Muscle layer of colon (tissue), 2 donors: Measurements from ENCODE around the gene LINGO1.

Source experiments
- H3K27ac ChIP-seq: one replicate; pipeline ENCODE4 v1.7.0; 2013; ENCODE audit warnings: low read depth, mild to moderate bottlenecking, low read length, moderate library complexity
- H3K27me3 ChIP-seq, 2 donors: one replicate each; pipeline ENCODE4 v1.7.0; 2013; ENCODE audit warnings: low read length in 2 of 2, mild to moderate bottlenecking in 2 of 2; ENCODE audit not compliant: insufficient read depth in 2 of 2, control insufficient read depth in 1 of 2
- H3K36me3 ChIP-seq: one replicate; pipeline ENCODE4 v1.7.0; 2013; ENCODE audit warnings: mild to moderate bottlenecking, low read length; ENCODE audit not compliant: insufficient read depth
- H3K4me1 ChIP-seq: one replicate; pipeline ENCODE4 v1.7.0; 2013; ENCODE audit warnings: mild to moderate bottlenecking, low read length; ENCODE audit not compliant: insufficient read depth
- H3K4me3 ChIP-seq, 2 donors: one replicate each; pipeline ENCODE4 v1.7.0; 2013; ENCODE audit warnings: low read length in 2 of 2, low read depth in 1 of 2, mild to moderate bottlenecking in 1 of 2, moderate library complexity in 1 of 2
- H3K9ac ChIP-seq: one replicate; pipeline ENCODE4 v1.7.0; 2013; ENCODE audit warnings: low read length
- H3K9me3 ChIP-seq: one replicate; pipeline ENCODE4 v1.7.0; 2013; ENCODE audit warnings: mild to moderate bottlenecking, low read length
- donor health status: abdominal sarcoma.
- donor health status: Adenocarcinoma of cecum.

Gene LINGO1

DNA sequence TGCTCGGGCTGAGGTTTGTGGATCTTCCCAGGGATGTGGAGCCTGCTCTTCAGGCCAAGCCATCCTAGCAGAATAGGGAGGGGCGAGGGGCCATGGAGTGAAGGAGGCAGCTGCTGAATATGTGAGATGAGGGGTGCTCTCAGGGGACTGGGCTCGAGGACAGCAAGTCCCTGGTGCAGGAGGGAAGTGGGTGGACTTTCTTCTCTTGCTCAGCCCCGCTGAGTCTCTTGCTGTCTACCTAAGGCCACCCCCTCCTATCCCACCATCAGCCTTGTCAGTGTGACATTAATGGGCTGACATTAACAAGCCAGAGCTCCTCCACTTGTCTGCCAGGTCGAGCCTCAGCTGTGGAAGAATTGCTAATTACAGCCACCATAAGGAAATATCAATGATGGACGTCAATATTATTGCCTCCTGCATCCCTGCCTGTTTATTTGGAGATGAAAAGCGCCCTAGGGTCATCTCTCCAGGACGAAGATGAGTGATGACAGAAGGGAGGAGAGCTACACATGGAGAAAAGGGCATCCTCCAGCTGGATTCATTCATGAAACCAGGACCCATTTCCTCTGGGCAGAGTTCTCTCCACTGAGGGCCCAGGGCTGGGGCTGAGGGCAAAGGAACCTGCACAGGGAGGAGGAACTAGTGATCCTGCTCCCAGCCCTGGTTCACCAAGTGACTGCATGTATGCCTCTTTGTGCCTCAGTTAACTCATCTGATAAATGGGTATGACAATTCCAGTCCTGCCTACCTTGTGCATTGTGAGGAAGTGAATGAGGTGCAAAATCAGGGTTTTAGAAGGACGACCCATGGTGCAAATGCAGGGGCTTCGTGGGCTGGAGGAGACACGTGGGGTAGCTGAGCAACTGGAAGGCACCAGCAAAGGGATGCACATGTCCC is 34.9 kb upstream of the LINGO1 start:
- Histone ChIP-seq H3K27ac (no peak overlapping the region), H3K36me3 (no peaks in the 10 kb centered on the region), H3K4me3 (no peak overlapping the region), H3K4me1 (no peaks in the 10 kb centered on the region), H3K27me3 (peaks cover 0 to 19% of the 10 kb centered on the region in 2 donors), H3K9ac (no peak overlapping the region), H3K9me3 (no peaks in the 10 kb centered on the region)

DNA sequence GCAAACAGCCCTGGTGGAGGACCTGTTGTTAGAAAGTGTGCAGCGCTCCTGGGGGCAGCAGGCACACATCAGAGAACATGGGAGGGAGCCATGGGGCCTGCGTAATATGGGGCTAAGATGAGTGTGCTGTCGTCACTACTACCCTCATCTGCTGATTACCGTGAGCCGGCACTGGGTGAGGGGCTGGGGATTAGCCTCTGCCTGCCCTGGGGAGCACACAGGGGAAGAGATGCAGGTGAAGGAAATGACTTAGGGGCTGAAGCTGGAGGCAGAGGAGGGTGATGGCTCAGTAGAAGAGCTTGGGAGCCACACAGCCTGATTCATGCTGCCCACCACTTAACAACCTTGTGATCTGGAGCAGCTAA is 33.6 kb upstream of the LINGO1 start:
- Histone ChIP-seq H3K9ac (no peak overlapping the region), H3K27me3 (peaks cover 0 to 19% of the 10 kb centered on the region in 2 donors)

DNA sequence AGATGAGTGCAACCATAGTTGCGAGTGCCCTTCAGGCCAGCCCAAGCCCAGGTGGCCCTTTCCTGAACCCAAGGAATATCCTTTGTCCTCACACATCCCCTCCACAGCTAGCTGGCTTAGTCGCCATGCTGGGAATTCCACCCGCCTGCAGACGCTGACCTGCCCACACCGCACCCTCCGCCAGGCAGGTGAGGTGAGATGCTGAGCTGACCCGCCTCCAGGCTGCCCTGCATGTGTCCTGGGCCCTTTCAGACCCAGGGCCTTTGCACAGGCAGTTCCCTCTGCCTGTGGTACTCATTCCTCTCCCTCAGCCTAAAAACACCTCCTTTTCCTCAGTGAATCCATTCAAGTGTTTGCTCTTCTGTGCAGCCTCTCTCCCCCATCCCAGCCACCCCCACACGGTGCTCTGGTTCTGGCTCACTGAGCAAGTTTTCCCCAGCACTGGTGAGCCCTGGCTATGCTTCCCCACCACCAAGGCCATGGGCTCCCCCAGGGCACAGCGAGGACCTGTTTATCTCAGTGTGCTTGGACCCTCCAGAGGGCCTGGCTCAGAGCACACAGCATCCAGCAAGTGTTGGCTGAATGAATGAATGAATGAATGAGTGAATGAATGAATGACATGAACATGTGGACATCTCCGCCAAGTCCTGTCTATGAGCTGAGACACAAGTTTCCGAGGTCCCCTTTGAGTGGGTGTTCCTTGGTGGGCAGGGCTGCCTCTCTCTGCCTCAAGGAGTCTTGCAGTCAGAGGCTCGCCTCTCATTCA is 33.0 kb upstream of the LINGO1 start:
- Histone ChIP-seq H3K4me3 (no peak overlapping the region), H3K4me1 (no peaks in the 10 kb centered on the region), H3K9ac (no peak overlapping the region), H3K27ac (no peak overlapping the region), H3K36me3 (no peaks in the 10 kb centered on the region), H3K27me3 (peaks cover 0 to 15% of the 10 kb centered on the region in 2 donors), H3K9me3 (no peaks in the 10 kb centered on the region)

More for the DNA sequence above, 33.6 kb upstream of the LINGO1 start:
- H3K27ac ChIP-seq: no peak overlapping the region
- no peaks in the 10 kb centered on the region for H3K9me3 ChIP-seq
- H3K4me3 ChIP-seq: no peak overlapping the region
- no peaks in the 10 kb centered on the region for H3K36me3 ChIP-seq
- H3K4me1 ChIP-seq: no peaks in the 10 kb centered on the region

DNA sequence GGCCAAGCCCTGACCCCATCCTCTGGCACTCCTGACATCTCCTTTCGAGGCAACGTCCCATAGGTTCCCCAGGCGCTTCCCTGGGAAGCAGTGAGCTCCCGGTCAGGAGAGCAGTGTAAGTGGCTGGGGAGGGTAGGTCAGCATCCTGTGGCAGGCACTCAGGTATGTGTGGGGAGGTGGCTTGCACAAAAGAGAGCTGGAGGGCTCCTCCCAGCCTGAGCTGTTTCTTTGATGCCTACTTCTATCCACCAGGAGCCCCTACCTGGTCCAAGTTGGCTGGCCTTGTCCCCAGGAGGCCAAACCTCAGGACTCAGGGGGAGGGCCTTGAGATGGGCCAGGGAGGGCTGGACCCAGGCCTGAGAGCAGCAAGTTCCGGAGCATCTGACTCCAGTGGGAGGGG is 31.7 kb upstream of the LINGO1 start:
- Histone ChIP-seq H3K27me3 (peaks cover 0 to 10% of the 10 kb centered on the region in 2 donors), H3K9me3 (no peaks in the 10 kb centered on the region), H3K4me3 (no peak overlapping the region), H3K4me1 (no peaks in the 10 kb centered on the region), H3K9ac (no peak overlapping the region), H3K27ac (no peak overlapping the region), H3K36me3 (no peaks in the 10 kb centered on the region)

DNA sequence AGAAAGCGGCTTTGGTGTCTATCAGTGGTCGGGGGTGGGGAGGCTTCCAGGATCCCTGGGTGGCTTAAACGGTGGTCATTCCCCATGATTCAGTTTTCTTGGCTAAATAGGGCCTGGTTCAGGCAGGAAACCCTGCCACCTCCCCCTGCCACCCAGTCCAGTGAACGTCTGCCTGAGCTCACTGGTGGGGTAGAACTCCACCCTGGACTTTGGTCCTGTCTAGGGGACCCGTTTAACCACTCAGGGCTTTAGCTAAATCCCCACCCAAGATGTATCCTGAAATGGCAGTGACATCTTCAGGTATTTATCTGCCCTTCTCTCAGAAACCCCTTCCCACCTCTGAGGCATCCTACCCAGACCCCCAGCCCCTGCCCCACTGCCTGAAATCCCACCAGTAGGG is 30.5 kb upstream of the LINGO1 start:
- Histone ChIP-seq H3K4me3 (no peak overlapping the region), H3K27me3 (peaks cover 0 to 5% of the 10 kb centered on the region in 2 donors), H3K4me1 (no peaks in the 10 kb centered on the region), H3K36me3 (no peaks in the 10 kb centered on the region), H3K9ac (no peak overlapping the region), H3K27ac (no peak overlapping the region), H3K9me3 (no peaks in the 10 kb centered on the region)

DNA sequence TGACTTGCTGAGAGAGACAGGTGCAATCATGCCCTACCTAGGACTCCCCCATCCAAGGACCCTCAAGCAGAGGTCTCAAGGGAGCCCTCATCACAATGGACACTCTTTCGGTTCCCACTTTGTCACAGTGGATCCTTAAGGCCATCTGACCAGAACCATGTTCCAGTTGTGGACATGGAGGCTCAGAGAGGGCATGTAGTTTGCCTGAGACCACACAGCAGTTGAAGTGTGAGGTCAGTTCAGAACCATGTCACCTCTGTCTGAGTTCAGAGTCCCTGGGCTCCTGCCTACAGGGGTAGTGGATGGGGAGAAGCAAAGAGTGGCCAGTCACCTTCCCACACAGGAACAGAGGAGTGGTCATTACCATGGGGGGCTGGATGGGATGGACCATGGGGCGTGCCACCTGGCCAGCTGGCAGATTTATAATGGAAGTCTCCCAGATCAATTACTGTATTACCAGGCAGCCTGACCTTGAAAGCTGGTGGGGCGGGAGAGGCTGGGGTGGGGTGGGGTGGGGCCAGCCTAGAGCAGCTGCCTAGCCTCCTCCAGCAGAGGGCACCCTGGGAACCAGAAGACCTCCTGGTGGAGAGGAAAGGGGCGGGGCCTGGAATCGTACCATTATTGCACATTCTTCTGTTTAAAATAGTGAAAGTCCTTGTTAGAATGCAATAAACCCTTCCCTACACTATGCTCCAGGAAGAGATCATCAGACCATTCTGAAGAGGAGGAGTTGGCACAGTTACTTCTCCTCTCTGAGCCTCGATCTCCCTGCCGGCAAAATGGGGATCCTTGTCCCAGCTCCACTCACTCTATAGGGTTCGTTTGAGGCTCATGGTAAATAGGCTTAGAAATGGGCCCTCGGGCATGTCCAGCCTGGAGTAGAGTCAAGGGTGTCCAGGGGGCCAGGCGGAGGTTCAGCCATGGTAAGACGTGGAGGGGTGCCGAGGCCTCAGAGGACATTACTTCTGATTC is 26.9 kb upstream of the LINGO1 start:
- Histone ChIP-seq H3K4me1 (no peaks in the 10 kb centered on the region), H3K27me3 (peaks cover 0 to 6% of the 10 kb centered on the region in 2 donors), H3K36me3 (no peaks in the 10 kb centered on the region), H3K9ac (no peak overlapping the region), H3K4me3 (no peak overlapping the region), H3K9me3 (no peaks in the 10 kb centered on the region), H3K27ac (no peak overlapping the region)

DNA sequence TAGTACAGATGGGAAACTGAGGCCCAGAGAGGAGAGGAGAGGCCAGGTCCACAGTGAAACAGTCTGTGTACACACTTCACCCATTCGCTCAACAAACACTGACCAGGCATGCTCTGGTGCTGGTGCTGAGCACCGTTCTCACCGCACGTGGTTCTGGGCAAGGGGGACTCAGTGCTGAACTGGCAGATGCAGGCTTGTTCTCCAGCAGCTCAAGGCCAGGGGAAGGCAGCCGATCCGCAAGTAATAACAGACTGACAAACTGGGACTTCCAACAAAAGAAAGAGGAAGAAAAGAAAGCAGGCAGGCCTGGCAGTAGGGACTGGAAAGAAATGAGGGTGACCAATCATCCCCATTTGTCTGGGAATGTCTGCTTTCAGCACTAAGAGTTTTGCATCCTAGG is 25.6 kb upstream of the LINGO1 start:
- H3K9me3 ChIP-seq: peaks cover 9% of the 10 kb centered on the region
- no peak overlapping the region for H3K27ac ChIP-seq
- no peak overlapping the region for H3K4me3 ChIP-seq

GRCh38 chr15:77657634-77658238 is 25.0 kb upstream of the LINGO1 start:
- H3K9me3 ChIP-seq: peaks cover 9% of the 10 kb centered on the region
- H3K27me3 ChIP-seq: peaks cover 0 to 6% of the 10 kb centered on the region in 2 donors
- no peak overlapping the region for H3K9ac ChIP-seq
- no peak overlapping the region for H3K4me3 ChIP-seq
- no peak overlapping the region for H3K27ac ChIP-seq
- H3K36me3 ChIP-seq: no peaks in the 10 kb centered on the region
- no peaks in the 10 kb centered on the region for H3K4me1 ChIP-seq

More for the DNA sequence above, 25.6 kb upstream of the LINGO1 start:
- H3K9ac ChIP-seq: no peak overlapping the region
- H3K36me3 ChIP-seq: no peaks in the 10 kb centered on the region
- H3K4me1 ChIP-seq: no peaks in the 10 kb centered on the region
- H3K27me3 ChIP-seq: peaks cover 0 to 6% of the 10 kb centered on the region in 2 donors

- Histone ChIP-seq H3K27me3 (peaks cover 0 to 6% of the 10 kb centered on the region in 2 donors), H3K9ac (no peak overlapping the region), H3K4me3 (no peak overlapping the region), H3K9me3 (peaks cover 9% of the 10 kb centered on the region), H3K4me1 (no peaks in the 10 kb centered on the region), H3K36me3 (no peaks in the 10 kb centered on the region), H3K27ac (no peak overlapping the region)
Observed at GRCh38 chr15:77656294-77656693, 23.6 kb upstream of the LINGO1 start.

- no peak overlapping the region for H3K27ac ChIP-seq
Observed at GRCh38 chr15:77654975-77655374, 22.3 kb upstream of the LINGO1 start.

More at GRCh38 chr15:77654975-77655374, 22.3 kb upstream of the LINGO1 start:
- H3K4me1 ChIP-seq: no peaks in the 10 kb centered on the region
- H3K4me3 ChIP-seq: no peak overlapping the region
- H3K9me3 ChIP-seq: peaks cover 9% of the 10 kb centered on the region
- H3K9ac ChIP-seq: no peak overlapping the region
- H3K36me3 ChIP-seq: no peaks in the 10 kb centered on the region
- H3K27me3 ChIP-seq: peaks cover 0 to 6% of the 10 kb centered on the region in 2 donors
